HepG2 (cell line): ENCODE data around the gene TPD52L2. TPM values are rescaled to one million over a fixed set of nuclear protein-coding genes. Genes with fewer than 3 reads are reported as not detected.

Experiments
- ARNTL ChIP-seq: sonication (generic); formaldehyde crosslinking; IDR thresholded peaks from 2 replicates; pipeline ENCODE4 v1.4.0; 2020; ENCODE audit warnings: mild to moderate bottlenecking, missing genetic modification reagents
- CSRNP1 ChIP-seq: sonication (generic); formaldehyde crosslinking; IDR thresholded peaks from 2 replicates; pipeline ENCODE4 v1.8.1; 2023; ENCODE audit warnings: mild to moderate bottlenecking, missing genetic modification reagents
- JARID2 ChIP-seq: sonication (generic); formaldehyde crosslinking; IDR thresholded peaks from 2 replicates; pipeline ENCODE4 v1.8.1; 2023; ENCODE audit warnings: missing genetic modification reagents, inconsistent platforms; ENCODE audit not compliant: insufficient replicate concordance
- KIAA2018 ChIP-seq: sonication (generic); formaldehyde crosslinking; IDR thresholded peaks from 2 replicates; pipeline ENCODE4 v1.5.0; 2020; ENCODE audit warnings: mild to moderate bottlenecking, missing genetic modification reagents, borderline replicate concordance
- NFRKB ChIP-seq: fragments of 450-650 bp; IDR thresholded peaks from 2 replicates; pipeline ENCODE4 v1.6.1; 2017
- NR2F1 ChIP-seq, 2 experiments: fragments of 450-650 bp in 1 of 2; formaldehyde crosslinking in 1 of 2; IDR thresholded peaks; 2 replicates each; pipeline versions ENCODE4 v1.5.0 to v1.6.1; 2016 to 2020; ENCODE audit warnings: mild to moderate bottlenecking in 1 of 2, missing compliant biosample characterization in 1 of 2, missing genetic modification reagents in 1 of 2, moderate library complexity in 1 of 2
- POLR2G ChIP-seq: fragments of 200-400 bp; formaldehyde crosslinking; IDR thresholded peaks from 2 replicates; pipeline ENCODE4 v1.6.1; 2018; ENCODE audit warnings: mild to moderate bottlenecking, low read depth, low read length, moderate library complexity
- SSRP1 ChIP-seq: IDR thresholded peaks from 2 replicates; pipeline ENCODE4 v1.6.1; 2016; ENCODE audit warnings: control low read depth
- TBL1XR1 ChIP-seq: fragments of 150-350 bp; IDR thresholded peaks from 2 replicates; pipeline ENCODE4 v1.6.1; 2014; ENCODE audit warnings: borderline replicate concordance, low read length; ENCODE audit not compliant: partially characterized antibody
- TIGD3 ChIP-seq: sonication (generic); formaldehyde crosslinking; IDR thresholded peaks from 2 replicates; pipeline ENCODE4 v1.5.1; 2020; ENCODE audit warnings: mild to moderate bottlenecking, missing genetic modification reagents, borderline replicate concordance
- WIZ ChIP-seq: sonication (generic); formaldehyde crosslinking; IDR thresholded peaks from 2 replicates; pipeline ENCODE4 v1.5.1; 2020; ENCODE audit warnings: mild to moderate bottlenecking, missing genetic modification reagents
- ZBTB34 ChIP-seq: sonication (generic); formaldehyde crosslinking; IDR thresholded peaks from 2 replicates; pipeline ENCODE4 v1.8.0; 2022; ENCODE audit warnings: mild to moderate bottlenecking, missing genetic modification reagents
- ZBTB42 ChIP-seq: sonication (generic); formaldehyde crosslinking; IDR thresholded peaks from 2 replicates; pipeline ENCODE4 v1.5.0; 2020; ENCODE audit warnings: mild to moderate bottlenecking, missing genetic modification reagents
- ZBTB7A ChIP-seq: sonication (generic); formaldehyde crosslinking; IDR thresholded peaks from 2 replicates; pipeline ENCODE4 v1.8.0; 2022; ENCODE audit warnings: mild to moderate bottlenecking, missing genetic modification reagents
- ZFY ChIP-seq: sonication (generic); formaldehyde crosslinking; IDR thresholded peaks from 2 replicates; pipeline ENCODE4 v1.4.0; 2020; ENCODE audit warnings: missing genetic modification reagents
- ZNF451 ChIP-seq: sonication (generic); formaldehyde crosslinking; IDR thresholded peaks from 2 replicates; pipeline ENCODE4 v1.5.0; 2020; ENCODE audit warnings: mild to moderate bottlenecking, missing genetic modification reagents
- polyA plus RNA-seq, 8 experiments: library from polyadenylated mRNA; depleted of rRNA in 3 of 8; stranded (reverse) in 7 of 8; unstranded in 1 of 8; fragments of >200 nt; fragmentation: Illumina TruSeq in 4 of 8; extraction: Trizol in 4 of 8; gene quantifications; 2 replicates each; pipeline versions ENCODE4 v1.2.1 to v1.2.3, GENCODE V29; 2011 to 2016; ENCODE audit warnings: low read depth in 4 of 8, missing spikeins in 1 of 8, mixed read lengths in 1 of 8; ENCODE audit not compliant: insufficient read depth in 1 of 8
- total RNA-seq, 5 experiments: library from RNA; depleted of rRNA; stranded (reverse); fragments of >200 nt; fragmentation: Illumina TruSeq; extraction: Trizol; gene quantifications; 2 replicates each; pipeline ENCODE4 v1.2.3, GENCODE V29; 2016; ENCODE audit warnings: low read depth in 1 of 5

Gene TPD52L2
- total and polyA plus RNA-seq, 2 of the 13 experiments (the other 11 are each of a cell fraction or from before 2014, with no cell fraction given) = 156 to 184 TPM

- TF ChIP-seq NR2F1 (CRISPR knock-in tag; IDR thresholded peaks at IDR 0.05) (0 out of 4 replicates have a peak, but pooled peaks of 1 of the 2 experiments have one; percentile 11), SSRP1 (CRISPR knock-in tag) (0 out of 2 replicates have a peak, but pooled peaks have one; percentile 37), ZFY (0 out of 2 replicates have a peak, but pooled peaks have one; percentile 29), WIZ (CRISPR knock-in tag) (no peak; the same call in 1 of the 2 replicates), ZBTB7A (CRISPR knock-in tag) (peak; percentile 4; the same call in 1 of the 2 replicates), NFRKB (no peak), TIGD3 (CRISPR knock-in tag) (no peak; the same call in 1 of the 2 replicates), TBL1XR1 (no peak), ARNTL (CRISPR knock-in tag) (no peak), KIAA2018 (CRISPR knock-in tag) (no peak), ZBTB42 (peak; percentile 89), POLR2G (peak; percentile 28), CSRNP1 (CRISPR knock-in tag) (0 out of 2 replicates have a peak, but pooled peaks have one; percentile 37), ZBTB34 (CRISPR knock-in tag) (peak; percentile 71; the same call in 1 of the 2 replicates), JARID2 (CRISPR knock-in tag) (no peak), ZNF451 (CRISPR knock-in tag) (0 out of 2 replicates have a peak, but pooled peaks have one; percentile 18)
Measured at GRCh38 chr20:63857764-63858392, 7.2 kb upstream of the TPD52L2 start (continued).
